Stimulated activated CD4-positive, alpha-beta T cell treated with anti-CD3 and anti-CD28 coated beads, Interleukin-1b, Interleukin-23, amount 100 ng/mL, for 1 hour (primary cell): ENCODE data around the gene L3MBTL3.
"Not testable (repeated sequence)": the region's sequence is repeated elsewhere in the genome, so short reads cannot be mapped to it uniquely, and the experiment has no call there.

Source experiments
- DNase-seq, 2 donors: peaks; one replicate each; pipeline ENCODE4 v3.0.0-alpha.2; 2020; ENCODE audit warnings: low read depth in 2 of 2

L3MBTL3 gene

DNA sequence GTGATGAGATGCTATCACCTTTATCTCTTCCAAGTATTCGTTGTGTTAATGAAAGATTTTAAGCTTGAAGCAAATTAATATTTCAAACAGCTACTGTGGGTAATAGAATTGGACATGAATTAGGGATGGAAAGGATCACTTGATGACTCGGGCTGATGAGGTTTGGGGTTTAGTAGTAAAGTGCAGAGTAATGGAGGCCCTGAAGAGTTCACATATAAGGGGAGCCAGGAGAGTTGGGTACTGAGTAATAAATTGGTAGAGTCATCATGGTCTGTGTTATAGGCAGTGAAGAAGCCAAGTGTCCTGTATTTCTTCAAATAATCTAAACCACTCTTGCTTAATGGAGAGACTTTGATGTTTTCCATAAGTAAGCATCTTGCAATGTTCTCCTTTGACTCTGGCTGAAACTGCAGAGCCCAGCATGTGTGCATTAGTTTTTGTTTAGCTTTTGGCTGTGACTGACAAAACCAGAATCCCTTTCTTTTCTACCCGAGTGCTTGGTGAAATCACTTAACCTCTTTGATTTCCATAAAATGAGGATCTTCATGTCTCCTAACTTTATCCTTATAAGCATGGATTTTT lies 57.6 kb downstream of the L3MBTL3 start:
- no peak for DNase-seq

DNA sequence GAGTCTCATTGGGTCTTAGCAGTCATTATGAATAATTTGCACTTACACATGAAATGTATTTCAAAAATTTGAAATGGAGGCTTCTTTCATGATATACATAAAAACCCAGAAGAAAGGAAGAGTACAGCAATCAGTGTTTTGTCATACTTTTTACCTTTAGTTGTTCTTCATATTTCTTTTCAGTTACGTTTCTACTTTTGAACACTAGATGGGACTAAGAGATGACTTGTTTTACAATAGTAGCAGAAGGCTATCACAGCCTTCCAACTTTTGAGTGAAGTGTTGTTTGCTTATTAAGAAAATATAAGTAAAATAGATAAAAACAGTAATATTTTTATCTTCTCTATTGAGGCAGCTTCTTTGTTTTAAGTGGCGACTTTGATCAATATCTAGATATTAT lies 58.1 kb downstream of the L3MBTL3 start:
- DNase-seq = no peak

DNA sequence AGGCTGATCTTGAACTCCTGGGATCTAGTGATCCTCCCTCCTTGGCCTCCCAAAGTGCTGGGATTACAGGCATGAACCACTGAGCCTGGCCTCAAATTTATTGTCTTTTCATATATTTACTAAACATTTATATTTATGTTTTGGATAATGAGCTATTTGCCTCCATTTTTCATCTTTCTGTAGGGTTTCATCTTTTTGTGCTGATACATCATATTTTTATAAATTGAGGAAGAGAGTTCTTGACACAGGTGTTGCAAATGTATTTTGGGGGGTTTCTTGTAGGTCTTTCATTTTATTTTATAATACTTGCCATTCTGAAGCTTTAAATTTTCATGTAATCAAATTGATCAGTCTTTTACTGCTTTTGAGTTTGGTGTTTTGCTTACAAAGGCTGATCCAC lies 72.4 kb downstream of the L3MBTL3 start:
- DNase-seq = no peak

DNA sequence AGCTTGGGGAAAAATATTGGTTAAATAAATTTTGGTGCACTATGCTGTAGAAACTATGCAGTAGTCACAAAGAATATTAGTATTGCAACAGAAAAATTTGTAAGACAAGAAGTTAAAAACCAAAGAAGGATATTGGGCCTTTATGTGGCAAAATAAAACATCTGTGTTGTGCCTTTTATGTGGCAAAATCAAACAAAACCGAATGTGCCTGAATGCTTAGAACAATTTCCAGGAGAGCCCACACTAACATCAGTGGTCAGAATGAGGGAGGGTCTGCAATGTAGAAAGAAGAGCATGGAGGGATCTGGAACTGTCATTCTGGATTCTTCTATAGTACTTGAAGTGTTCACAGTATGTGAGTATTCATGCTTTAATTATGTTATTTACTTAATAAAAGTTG lies 75.2 kb downstream of the L3MBTL3 start:
- DNase-seq = no peak

DNA sequence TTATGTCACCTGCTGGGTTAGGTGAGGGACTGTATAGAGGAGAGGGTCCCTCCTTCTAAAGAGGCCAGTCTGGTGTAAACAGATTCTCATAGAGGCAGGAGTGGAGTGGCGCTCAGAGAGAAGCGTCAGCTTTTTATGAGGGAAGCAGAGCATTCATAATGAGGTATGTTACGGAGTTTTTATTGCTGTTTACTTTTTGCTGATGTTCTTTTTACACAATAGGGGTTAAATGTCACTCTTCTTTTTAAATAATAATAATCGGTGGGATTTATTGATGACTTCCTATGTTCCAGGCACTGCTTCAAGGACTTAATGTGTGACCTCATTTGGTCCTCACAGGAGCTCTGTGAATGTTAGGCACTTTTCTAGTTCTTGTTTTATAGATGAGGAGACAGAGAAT lies 79.9 kb downstream of the L3MBTL3 start:
- no peak for DNase-seq

DNA sequence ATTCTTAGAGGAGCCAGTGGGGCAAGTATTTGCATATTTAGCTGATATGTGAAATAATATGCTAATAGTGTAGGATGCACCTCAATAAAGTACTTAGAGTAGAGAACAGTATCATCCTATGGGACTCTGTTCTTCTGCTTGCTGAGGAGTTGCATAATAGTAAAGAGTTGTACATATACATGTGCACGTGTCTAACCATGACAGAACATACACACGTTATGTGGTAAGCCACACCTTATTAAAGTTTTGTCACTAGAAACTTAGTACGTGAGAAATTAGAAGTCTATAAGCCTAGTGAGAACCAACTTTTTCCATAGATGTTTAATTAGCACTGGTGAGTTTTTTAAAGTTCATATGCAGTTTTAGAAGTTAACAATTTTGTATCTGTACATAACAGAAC lies 80.7 kb downstream of the L3MBTL3 start:
- no peak for DNase-seq

DNA sequence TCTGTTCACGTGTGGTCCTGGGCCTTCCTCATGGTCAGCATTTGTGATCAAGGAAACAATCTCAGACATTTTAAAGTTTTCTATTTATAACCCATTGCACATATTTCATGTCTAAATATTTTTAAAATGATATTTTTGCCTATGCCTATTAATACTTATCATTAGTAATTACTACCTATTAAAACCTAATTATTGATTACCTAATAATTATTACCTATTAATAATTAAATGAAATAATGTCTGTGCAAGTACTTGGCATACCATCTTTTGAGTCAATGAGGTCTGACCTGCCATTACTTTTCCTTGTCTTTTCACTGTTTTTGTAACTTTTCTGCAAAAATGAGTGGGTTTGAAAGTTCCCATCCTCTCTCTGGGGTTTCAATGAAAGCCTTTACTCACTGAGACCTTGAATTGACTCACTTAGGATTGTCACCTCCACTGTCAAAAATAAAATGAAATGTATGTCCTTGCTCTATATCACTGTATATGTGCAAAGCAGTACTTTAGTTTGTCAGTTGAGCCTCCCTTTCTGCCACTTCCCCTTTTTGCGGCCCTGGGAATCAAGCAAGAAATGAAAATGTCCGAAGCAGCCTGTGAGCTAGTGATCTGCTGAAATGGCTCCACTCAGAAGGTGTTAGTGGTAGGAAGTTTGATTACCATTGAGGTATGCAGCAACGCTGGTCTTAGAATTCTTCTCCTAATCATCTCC lies 87.8 kb downstream of the L3MBTL3 start:
- DNase-seq = no peak

DNA sequence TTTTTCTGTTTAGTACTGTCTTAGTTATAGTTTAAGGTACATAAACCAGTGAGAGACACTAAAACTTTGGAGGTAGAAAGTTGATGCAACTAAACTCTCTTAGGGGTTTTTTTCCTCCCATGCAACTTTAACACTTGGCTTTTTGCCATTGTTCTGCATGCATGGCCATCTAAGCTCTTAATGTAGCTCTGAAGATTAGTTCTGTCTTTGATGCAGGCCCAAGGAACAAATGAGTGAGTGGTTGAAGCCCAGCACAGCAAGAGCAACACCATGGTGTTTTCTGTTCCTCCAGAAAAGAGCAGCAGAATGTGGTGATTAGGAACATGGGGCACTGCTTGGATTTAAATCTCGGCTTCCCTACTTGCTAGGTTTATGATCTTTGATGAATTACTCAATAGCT lies 89.3 kb downstream of the L3MBTL3 start:
- DNase-seq = no peak

DNA sequence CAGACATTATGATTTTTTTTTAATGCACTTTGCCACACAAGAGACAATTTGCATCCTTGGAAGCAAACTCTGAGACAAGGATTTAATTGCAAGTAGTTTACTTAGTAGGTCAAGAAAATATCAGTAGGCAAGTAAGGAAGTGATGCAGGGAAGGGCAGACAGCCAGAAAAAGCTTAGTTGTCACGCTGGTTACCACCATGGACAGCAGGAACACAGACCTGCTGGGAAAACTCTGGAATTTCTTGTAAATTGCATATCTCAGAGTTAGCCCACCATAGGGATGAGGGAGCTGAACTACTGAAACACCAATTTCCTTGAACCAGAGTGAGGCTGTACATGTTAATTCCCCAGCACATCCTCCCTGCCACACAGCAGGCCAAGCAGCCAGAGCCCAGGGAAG lies 92.7 kb downstream of the L3MBTL3 start:
- no peak for DNase-seq

DNA sequence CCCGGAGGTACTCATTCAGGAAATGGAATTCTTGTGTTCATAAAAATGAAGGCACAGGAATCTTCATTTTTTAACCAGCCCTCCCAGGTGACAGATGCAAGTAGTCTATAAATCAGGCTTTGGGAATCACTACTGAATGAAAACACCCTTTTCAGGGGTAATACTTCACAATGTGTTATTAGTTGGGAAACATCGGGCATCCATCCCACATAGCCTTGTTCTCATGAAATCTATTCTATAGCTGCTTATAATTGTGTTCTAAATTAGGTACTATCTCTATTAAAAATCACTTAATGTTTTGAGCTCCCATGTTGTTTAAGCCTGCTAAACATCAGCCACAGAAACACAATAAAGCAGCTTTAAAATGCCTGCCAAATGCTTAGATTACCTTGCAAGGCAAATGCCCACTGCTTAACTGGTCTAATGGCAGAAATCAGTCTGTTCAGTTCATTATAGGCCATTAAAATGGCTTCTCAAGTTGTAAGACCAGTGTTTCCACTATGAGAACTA lies 94.9 kb downstream of the L3MBTL3 start:
- no peak for DNase-seq

DNA sequence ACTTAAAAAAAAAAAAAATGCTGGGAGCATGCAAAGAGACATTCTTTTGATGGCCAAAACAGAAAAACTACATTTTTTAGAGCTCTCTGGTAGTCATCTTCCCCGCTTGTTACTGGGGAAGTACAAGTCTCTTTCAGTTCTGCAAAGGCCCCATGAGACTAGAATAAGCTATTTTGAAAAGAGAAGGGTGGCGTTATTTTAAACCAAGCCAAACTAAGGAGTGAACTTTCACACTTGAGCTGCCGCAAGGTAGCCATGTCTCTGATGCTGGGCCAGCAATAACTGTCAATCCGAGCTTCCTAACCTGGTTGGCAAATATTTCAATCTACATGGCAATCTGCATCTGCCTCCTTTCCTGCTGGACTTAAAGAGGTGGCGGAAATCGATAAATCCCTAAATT lies 96.7 kb downstream of the L3MBTL3 start:
- no peak for DNase-seq

DNA sequence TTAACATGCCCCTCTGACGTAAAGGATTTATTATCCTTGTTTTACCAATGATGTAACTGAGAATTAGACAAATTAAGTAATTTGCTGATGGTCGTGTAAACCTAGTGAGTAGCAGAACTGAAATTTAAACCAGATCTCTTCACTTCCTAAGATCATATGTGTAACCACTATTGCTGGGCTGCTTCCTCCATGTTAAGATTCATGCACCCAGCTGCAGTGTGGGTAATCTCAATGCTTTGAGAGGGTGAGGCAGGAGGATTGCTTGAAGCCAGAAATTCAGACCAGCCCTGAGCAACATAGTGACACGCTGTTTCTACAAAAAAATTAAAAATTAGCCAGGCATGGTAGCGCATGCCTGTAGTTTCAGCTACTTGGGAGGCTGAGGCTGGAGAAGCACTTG lies 97.9 kb downstream of the L3MBTL3 start:
- no peak for DNase-seq

DNA sequence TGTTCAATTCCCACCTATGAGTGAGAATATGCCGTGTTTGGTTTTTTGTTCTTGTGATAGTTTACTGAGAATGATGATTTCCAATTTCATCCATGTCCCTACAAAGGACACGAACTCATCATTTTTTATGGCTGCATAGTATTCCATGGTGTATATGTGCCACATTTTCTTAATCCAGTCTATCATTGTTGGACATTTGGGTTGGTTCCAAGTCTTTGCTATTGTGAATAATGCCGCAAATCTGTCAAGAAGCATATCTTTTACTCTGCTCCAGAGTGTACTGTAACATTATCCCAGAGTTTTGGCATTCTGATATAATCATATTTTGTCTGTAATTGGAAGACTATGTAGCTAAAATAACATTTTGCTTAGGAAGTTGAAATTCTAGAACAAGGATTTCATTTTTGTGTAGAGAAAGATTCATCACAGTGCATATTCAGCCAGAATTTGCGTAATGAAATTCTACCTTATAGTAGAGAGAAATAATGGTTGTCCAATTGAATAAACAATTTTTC lies 98.9 kb downstream of the L3MBTL3 start:
- DNase-seq = not testable (repeated sequence)

DNA sequence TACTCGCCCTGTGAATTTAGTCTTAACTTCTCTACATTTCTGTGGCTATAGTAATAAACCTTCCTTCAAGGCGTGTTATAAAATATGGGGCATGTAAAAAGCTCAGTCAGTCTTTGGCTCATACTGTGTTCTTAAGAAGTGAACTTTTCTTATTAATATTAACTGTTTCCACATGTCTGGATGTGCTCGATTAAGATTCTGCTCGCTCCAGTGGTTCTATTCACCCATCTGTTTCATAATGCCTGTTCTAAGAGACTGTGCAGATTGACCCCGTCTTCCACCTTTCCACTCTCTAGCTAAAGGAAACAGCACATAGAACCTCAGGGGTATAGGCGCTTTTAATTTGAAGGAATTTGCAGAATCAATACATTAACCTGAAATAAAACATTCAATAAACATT lies 99.9 kb downstream of the L3MBTL3 start:
- DNase-seq = no peak

DNA sequence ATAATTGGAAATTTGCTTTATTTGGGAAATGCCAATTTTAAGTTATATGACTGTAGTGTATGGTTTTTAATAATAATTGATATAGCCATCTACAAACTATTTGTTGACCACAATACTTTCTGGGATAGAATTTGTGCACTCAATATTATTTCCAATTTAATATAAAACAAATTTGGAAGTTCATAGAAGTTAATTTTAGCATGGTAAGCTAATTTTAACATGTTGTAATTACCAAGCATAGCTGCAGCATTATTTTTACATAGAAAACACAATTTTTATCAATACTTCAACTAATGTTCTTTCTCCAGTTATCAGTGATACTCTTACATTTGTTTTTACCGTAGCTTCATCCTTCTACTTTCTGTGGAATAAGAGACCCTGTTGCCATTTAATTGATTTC lies 100.8 kb downstream of the L3MBTL3 start:
- no peak for DNase-seq

DNA sequence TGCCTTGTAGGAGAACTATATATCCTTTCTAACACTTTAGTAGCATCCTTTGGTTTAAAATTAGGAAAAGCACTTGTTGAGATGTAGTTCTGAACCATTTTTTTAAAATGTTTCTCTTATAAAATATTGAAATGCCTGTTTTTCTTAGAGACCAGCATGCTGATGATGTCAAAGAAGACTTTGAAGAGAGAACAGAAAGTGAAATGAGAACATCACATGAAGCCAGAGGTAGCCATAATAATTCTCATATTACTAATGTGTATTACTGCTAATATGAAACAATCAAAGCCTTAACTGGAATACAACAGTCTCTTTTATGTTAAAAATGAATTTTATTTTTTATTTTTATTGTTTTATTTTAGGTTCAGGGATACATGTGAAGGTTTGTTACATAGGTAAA lies 102.3 kb downstream of the L3MBTL3 start:
- DNase-seq = no peak

DNA sequence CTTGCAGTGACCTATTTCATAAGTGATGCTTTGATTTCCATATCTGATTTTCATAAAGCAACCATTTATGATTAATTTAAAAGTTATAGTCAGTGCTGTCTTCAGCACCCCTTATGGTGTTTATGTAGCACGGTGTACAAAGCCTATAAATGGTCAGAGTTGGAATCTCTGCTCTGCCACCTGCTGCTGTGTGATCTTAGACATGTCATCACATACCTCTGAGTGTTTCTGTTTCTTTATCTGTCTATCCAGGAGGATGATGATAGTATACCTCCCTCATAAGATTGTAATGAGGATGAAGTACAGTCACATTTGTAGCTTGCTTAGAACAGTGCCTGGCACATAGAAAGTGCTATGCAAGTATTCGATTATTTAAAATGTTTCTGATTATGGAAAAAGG lies 103.9 kb downstream of the L3MBTL3 start:
- no peak for DNase-seq

DNA sequence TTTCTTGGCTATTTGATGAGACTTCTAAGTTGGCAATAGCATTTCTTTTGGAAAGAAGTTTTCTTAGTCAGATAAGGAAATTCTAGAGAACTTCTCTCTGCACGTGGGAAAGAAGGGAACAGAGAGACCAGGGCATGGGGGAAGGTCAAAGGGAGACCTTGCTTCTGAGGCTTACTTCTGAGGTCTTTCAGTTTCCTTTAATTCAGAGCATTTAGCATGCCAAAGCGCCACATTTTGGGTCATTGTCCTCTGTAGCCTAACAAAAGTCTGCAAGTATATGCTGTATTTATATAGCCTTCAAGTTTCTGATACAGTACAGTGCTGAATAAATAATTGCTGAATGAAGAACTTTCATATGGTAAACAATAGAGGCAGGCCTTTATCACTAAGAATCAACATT lies 108.8 kb downstream of the L3MBTL3 start:
- no peak for DNase-seq

DNA sequence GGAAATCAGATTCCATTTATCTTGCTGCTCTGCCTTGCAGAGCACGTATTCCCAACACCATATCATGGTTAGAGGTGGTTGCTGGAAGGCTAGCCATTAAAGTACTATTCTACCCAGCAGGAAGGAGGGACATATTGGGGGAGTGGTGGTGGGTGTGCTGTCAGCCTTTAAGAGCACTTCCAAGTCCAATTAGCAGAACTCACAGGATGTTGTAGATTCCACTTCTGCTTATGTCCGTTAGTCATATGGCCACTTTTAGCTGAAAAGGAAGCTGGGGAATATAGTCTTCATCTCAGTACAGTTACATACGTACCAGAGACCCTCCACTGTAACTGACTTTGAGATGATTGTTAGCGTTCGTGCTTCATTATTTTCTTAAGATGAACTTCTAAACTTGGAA lies 109.9 kb downstream of the L3MBTL3 start:
- DNase-seq = no peak

DNA sequence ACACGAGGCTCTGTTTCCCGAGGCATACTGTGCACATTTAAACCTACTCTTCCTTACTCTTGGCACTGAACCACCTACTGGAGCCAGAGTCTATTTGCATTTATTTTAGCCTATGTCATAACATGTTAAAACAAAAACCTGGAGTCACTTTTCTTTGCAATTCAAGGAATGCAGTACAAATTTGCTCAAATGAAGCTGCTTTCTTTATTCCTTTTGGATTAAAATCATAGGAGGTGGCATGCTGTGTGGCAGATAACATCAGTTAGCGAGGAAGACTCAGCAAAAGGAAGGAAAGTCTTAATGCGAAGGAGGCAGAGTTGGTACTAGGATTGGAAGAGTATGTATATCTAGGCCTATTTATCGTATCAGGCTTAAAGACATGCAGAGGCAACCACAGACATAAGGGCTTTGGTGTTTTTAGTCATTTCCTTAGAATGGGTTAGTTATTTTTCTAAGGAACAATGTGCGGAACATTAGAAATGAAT lies 111.4 kb downstream of the L3MBTL3 start:
- DNase-seq = no peak

DNA sequence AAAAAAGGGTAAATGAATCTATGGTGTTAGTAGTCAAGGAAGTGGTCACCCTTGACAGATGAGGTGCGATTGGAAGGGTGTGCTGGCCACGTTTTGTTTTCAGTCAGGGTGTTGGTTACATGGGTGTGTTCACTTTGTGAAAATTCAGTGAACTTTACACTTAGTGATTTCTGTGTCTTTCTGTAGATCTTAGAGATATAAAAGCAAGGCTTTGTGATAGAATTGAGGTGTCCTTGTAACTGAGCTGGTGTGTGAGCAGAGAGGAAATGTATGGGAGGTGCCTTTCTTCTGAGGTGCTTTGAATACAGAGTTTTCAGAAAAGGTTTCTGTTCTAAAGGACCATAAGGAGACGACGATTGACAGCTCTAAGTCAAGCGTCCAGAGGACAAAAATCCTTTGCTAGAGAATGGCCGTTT lies 113.9 kb downstream of the L3MBTL3 start:
- DNase-seq = no peak

DNA sequence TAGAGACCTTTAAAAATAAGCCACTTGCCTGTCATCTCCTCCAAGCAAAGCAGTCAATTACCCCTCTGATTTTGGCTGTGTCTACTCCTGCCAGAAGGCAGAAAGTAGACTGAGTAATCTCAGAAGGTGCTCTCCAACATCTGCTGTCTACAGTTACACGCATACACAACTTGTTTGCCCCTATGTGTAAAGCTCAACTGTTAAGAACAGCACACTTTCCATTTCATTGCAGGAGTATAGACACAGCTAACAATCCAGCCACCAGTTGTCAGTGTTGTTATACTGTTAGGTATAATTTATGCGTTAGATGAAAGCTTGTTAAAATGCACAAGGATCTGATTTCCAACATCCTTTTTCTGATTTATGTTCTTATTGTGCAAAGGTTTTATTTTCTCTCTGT lies 116.2 kb downstream of the L3MBTL3 start:
- no peak for DNase-seq

DNA sequence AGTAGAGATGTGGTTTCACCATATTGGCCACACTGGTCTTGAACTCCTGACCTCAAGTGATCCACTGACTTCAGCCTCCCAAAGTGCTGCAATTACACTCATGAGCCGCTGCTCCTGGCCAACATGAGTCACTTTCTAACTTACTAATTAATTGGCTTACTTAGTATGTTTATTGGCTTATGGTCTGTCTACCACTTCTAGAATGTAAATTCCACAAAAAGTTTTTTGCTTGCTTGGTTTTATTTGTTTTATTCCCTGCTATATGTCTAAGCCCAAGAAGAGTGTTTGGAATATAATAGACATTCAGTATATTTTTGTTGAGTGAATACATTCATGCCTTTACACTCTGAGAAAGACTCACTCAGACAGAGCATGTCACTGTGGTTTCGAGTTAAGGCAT lies 118.4 kb downstream of the L3MBTL3 start:
- DNase-seq = no peak
